ENCODE results near the gene TIMM21. TPM values are rescaled to one million over a fixed set of nuclear protein-coding genes. Genes with fewer than 3 reads are reported as not detected.

Gene TIMM21
- total and polyA plus RNA-seq, 9 of the 15 experiments (the other 6 are each of a cell fraction or from before 2014, with no cell fraction given), result 54.7 to 229 (median 83.3) TPM

DNA sequence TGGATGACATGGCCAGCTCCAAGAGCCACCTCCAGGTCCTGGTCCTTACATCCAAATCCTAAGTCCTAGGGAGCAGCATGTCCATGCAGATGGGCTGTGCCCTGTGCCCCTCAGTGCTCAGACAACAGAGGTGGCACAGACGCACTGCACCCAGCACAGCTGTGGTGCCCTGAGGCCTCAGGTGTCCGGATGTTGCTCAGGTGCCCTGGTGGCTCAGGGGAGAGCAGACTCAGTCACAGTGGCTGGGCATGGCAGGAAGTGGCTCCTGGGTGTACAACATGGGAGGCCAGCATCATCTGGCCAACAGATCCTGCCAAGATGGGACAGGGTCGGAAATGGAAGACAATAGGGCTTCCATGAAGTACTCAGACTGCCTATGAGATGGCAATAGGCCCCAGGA, 50.1 kb downstream of the TIMM21 start:
- intact Hi-C loops (cut with micrococcal nuclease), result loop anchor here (5.0 kb wide), 1 partner anchor 294 kb away; no protein-coding TSS in a partner anchor

More for the DNA sequence above, 50.1 kb downstream of the TIMM21 start:
- no peak overlapping the region for H2AFZ ChIP-seq (ENCODE audit: low read depth, low read length)
- no peaks in the 10 kb centered on the region; a peak in 2 of 5 replicates for H3K4me1 ChIP-seq (replicated peaks in 1 of 2; ENCODE audit: control insufficient read depth in 2 of 2, insufficient read depth in 2 of 2, low read length in 2 of 2)
- in situ Hi-C loops (cut with MboI), result loop anchor here (5.0 kb wide), 1 partner anchor 144 kb away; no protein-coding TSS in a partner anchor
- H3K36me3 ChIP-seq (ENCODE audit: control insufficient read depth, insufficient read depth, low read length), result no peaks in the 10 kb centered on the region
- CTCF ChIA-PET (ENCODE audit: low intra/inter-chr PET ratio), result interaction anchor here (3.5 kb wide), 1 partner anchor 144 kb away, joined by 36 read pairs; no protein-coding TSS in a partner anchor
- peaks cover 0 to 8% of the 10 kb centered on the region in 2 experiments; a peak in 2 of 5 replicates for H3K27me3 ChIP-seq (ENCODE audit: control insufficient read depth in 2 of 2, insufficient read depth in 2 of 2, low read length in 2 of 2)
- H3K9me3 ChIP-seq (replicated peaks; ENCODE audit: control insufficient read depth, insufficient read depth, low read depth, low read length), result no peaks in the 10 kb centered on the region
- no TSS peak for BruUV-seq (replicated peaks)
- no peak for TF ChIP-seq SIRT6 (IDR thresholded peaks at IDR 0.05; ENCODE audit: low read depth, low read length)
- TF ChIP-seq CBX3 (IDR thresholded peaks at IDR 0.05; ENCODE audit: borderline replicate concordance in 1 of 2, low read length in 2 of 2), result no peak
- TF ChIP-seq ADNP (tag; IDR thresholded peaks at IDR 0.05), result no peak
- TF ChIP-seq SUPT5H (IDR thresholded peaks at IDR 0.05), result no peak
- TF ChIP-seq FOXA3 (CRISPR knock-in tag; conservative IDR thresholded peaks at IDR 0.05 in 1 of 2, IDR thresholded peaks at IDR 0.05 in 1 of 2), result no peak
- TF ChIP-seq, protein P1, sequence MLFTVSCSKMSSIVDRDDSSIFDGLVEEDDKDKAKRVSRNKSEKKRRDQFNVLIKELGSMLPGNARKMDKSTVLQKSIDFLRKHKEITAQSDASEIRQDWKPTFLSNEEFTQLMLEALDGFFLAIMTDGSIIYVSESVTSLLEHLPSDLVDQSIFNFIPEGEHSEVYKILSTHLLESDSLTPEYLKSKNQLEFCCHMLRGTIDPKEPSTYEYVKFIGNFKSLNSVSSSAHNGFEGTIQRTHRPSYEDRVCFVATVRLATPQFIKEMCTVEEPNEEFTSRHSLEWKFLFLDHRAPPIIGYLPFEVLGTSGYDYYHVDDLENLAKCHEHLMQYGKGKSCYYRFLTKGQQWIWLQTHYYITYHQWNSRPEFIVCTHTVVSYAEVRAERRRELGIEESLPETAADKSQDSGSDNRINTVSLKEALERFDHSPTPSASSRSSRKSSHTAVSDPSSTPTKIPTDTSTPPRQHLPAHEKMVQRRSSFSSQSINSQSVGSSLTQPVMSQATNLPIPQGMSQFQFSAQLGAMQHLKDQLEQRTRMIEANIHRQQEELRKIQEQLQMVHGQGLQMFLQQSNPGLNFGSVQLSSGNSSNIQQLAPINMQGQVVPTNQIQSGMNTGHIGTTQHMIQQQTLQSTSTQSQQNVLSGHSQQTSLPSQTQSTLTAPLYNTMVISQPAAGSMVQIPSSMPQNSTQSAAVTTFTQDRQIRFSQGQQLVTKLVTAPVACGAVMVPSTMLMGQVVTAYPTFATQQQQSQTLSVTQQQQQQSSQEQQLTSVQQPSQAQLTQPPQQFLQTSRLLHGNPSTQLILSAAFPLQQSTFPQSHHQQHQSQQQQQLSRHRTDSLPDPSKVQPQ (CRISPR knock-in tag; IDR thresholded peaks at IDR 0.05; ENCODE audit: borderline replicate concordance), result no peak
- TF ChIP-seq SMARCB1 (IDR thresholded peaks at IDR 0.05; ENCODE audit: insufficient read length, low read depth), result no peak
- no peak for TF ChIP-seq GTF2E2 (tag; IDR thresholded peaks at IDR 0.05)
- TF ChIP-seq KAT2B (IDR thresholded peaks at IDR 0.05; ENCODE audit: low read depth, low read length), result no peak
- H3K4me3 ChIP-seq, result no peak overlapping the region
- no peaks in the 10 kb centered on the region for H3K79me2 ChIP-seq (ENCODE audit: control insufficient read depth, insufficient read depth, low read length)
- H4K20me1 ChIP-seq (replicated peaks; ENCODE audit: control insufficient read depth, insufficient read depth, low read length), result no peaks in the 10 kb centered on the region
- POLR2A ChIA-PET, result interaction anchor here (0.5 kb wide), 1 partner anchor 975 kb away, joined by 3 read pairs; no protein-coding TSS in a partner anchor
- no peak overlapping the region for H3K4me2 ChIP-seq (ENCODE audit: insufficient read depth, low read length)
- ATAC-seq, result no peak
- no peak for FAIRE-seq
- no peak for DNase-seq (ENCODE audit: extremely low read depth in 1 of 4, low spot score in 3 of 4)
- no peak overlapping the region for H3K27ac ChIP-seq (ENCODE audit: extremely low read depth, low read depth, low read length)
- no peak overlapping the region for H3K9ac ChIP-seq (ENCODE audit: insufficient read depth in 1 of 2, low read depth in 2 of 2, low read length in 2 of 2)
- H3K9me1 ChIP-seq (ENCODE audit: control insufficient read depth, insufficient read depth, low read length), result no peaks in the 10 kb centered on the region
- WGBS (ENCODE audit: insufficient coverage, low coverage, missing lambda C conversion rate), result 24% methylated on average over 2 of the region's 3 CpGs

All from K562 (cell line).